SU-DHL-6 (cell line): ENCODE measurements around the gene SETD2.

ENCODE experiments used
- H2AFZ ChIP-seq: fragments of 200-600 bp; sonication (generic); 2 replicates; pipeline ENCODE4 v1.6.1; 2014; ENCODE audit warnings: low read depth, mild to moderate bottlenecking, moderate library complexity, mixed read lengths, antibody characterized with exemption, low read length; ENCODE audit not compliant: severe bottlenecking
- H3F3A ChIP-seq: fragments of 200-600 bp; shearing (Covaris generic); 2 replicates; pipeline ENCODE4 v1.6.0; 2016; ENCODE audit warnings: antibody characterized with exemption, mild to moderate bottlenecking; ENCODE audit not compliant: insufficient read depth
- H3K27ac ChIP-seq: fragments of 200-600 bp; sonication (generic); 2 replicates; pipeline ENCODE4 v1.5.1; 2016; ENCODE audit warnings: low read depth, mild to moderate bottlenecking, low read length, moderate library complexity, mixed read lengths
- H3K27me3 ChIP-seq: fragments of 200-600 bp; sonication (generic), shearing (Covaris generic); 2 replicates; pipeline ENCODE4 v1.6.0; 2014; ENCODE audit warnings: mild to moderate bottlenecking, low read length
- H3K36me3 ChIP-seq: fragments of 200-600 bp; sonication (generic); 2 replicates; pipeline ENCODE4 v1.6.1; 2014; ENCODE audit warnings: mild to moderate bottlenecking, low read length, mixed read lengths
- H3K4me2 ChIP-seq: fragments of 300-600, 200-600 bp; shearing (Covaris generic), sonication (generic); 2 replicates; pipeline ENCODE4 v1.6.0; 2014; ENCODE audit warnings: low read length, low read depth, mild to moderate bottlenecking; ENCODE audit not compliant: poor library complexity, severe bottlenecking
- H3K4me3 ChIP-seq: fragments of 200-600 bp; sonication (generic); 2 replicates; pipeline ENCODE4 v1.5.1; 2014; ENCODE audit warnings: antibody characterized with exemption, low read length, mild to moderate bottlenecking, mixed read lengths; ENCODE audit not compliant: insufficient read depth, poor library complexity, severe bottlenecking
- H3K79me2 ChIP-seq: fragments of 200-600 bp; sonication (generic); 2 replicates; pipeline ENCODE4 v1.6.1; 2014; ENCODE audit warnings: mild to moderate bottlenecking, low read length, moderate library complexity; ENCODE audit not compliant: insufficient read depth
- H3K9ac ChIP-seq: fragments of 200-600 bp; sonication (generic); 2 replicates; pipeline ENCODE4 v1.7.0; 2014; ENCODE audit warnings: mild to moderate bottlenecking, low read length
- H3K9me2 ChIP-seq: fragments of 200-600 bp; sonication (generic); replicated peaks from 2 replicates; pipeline ENCODE4 v1.6.1; 2014; ENCODE audit warnings: low read length; ENCODE audit not compliant: insufficient read depth
- H3K9me3 ChIP-seq: fragments of 200-600 bp; sonication (generic); 2 replicates; pipeline ENCODE4 v1.6.1; 2014; ENCODE audit warnings: low read length, mixed read lengths; ENCODE audit not compliant: insufficient read depth
- H4K20me1 ChIP-seq: fragments of 200-600 bp; sonication (generic); 2 replicates; pipeline ENCODE4 v1.6.1; 2014; ENCODE audit warnings: low read depth, mild to moderate bottlenecking, antibody characterized with exemption, low read length, moderate library complexity, mixed read lengths
- EZH2phosphoT487 ChIP-seq: fragments of 200-600 bp; sonication (generic), shearing (Covaris generic); conservative IDR thresholded peaks from 2 replicates; pipeline ENCODE4 v1.6.1; 2018; ENCODE audit warnings: mild to moderate bottlenecking, antibody characterized with exemption, low read length, moderate library complexity, mixed read lengths
- TF ChIP-seq, protein P1 (sequence below): fragments of 200-600 bp; sonication (generic); IDR thresholded peaks from one replicate; pipeline ENCODE4 v1.5.1; 2017; ENCODE audit warnings: antibody characterized with exemption, mild to moderate bottlenecking, low read length, moderate library complexity; ENCODE audit not compliant: insufficient read depth, poor library complexity, severe bottlenecking

SETD2 gene

DNA sequence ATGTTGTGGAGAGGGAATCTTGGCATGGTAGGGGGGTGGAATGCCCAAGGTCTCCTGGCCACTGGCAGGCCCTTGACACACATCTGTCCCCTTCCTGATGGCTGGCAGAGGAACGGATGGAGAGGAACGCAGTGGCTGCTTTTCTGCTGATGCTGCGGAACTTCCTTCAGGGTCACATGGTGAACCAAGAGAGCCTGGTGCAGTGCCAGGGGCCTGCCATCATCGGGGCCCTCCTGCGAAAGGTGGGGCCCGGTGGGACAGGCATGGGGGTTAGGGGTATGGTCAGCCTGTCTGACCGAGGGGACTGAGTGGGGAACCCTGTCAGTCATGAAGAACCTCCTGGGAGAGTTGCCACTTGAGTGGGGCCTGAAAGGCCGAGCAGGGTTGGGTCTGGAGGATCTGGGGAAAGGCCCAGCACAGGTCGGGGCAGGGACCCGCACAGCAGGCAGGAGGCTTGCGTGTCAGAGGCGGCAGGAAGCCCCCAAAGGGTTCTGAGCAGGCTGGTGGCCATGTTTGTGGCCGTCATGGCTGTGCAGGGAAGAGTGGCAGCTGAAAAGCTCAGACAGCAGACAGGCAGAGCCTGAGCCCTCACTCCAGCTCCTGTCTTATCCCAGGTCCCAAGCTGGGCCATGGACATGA is 166.3 kb downstream of the SETD2 start:
- no peak overlapping the region for H3K4me2 ChIP-seq
- no peak overlapping the region for H3K4me3 ChIP-seq
- no peaks in the 10 kb centered on the region for H3K9me3 ChIP-seq
- H4K20me1 ChIP-seq, result no peaks in the 10 kb centered on the region
- H3K27me3 ChIP-seq, result no peaks in the 10 kb centered on the region
- no peaks in the 10 kb centered on the region for H3K79me2 ChIP-seq
- no peaks in the 10 kb centered on the region for H3F3A ChIP-seq
- H2AFZ ChIP-seq, result no peak overlapping the region
- no peak overlapping the region for H3K9ac ChIP-seq
- no peaks in the 10 kb centered on the region for H3K36me3 ChIP-seq
- TF ChIP-seq, protein P1, sequence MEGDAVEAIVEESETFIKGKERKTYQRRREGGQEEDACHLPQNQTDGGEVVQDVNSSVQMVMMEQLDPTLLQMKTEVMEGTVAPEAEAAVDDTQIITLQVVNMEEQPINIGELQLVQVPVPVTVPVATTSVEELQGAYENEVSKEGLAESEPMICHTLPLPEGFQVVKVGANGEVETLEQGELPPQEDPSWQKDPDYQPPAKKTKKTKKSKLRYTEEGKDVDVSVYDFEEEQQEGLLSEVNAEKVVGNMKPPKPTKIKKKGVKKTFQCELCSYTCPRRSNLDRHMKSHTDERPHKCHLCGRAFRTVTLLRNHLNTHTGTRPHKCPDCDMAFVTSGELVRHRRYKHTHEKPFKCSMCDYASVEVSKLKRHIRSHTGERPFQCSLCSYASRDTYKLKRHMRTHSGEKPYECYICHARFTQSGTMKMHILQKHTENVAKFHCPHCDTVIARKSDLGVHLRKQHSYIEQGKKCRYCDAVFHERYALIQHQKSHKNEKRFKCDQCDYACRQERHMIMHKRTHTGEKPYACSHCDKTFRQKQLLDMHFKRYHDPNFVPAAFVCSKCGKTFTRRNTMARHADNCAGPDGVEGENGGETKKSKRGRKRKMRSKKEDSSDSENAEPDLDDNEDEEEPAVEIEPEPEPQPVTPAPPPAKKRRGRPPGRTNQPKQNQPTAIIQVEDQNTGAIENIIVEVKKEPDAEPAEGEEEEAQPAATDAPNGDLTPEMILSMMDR, result no peak
- no peak for TF ChIP-seq EZH2phosphoT487
- H3K27ac ChIP-seq, result no peak overlapping the region
- H3K9me2 ChIP-seq, result no peaks in the 10 kb centered on the region

DNA sequence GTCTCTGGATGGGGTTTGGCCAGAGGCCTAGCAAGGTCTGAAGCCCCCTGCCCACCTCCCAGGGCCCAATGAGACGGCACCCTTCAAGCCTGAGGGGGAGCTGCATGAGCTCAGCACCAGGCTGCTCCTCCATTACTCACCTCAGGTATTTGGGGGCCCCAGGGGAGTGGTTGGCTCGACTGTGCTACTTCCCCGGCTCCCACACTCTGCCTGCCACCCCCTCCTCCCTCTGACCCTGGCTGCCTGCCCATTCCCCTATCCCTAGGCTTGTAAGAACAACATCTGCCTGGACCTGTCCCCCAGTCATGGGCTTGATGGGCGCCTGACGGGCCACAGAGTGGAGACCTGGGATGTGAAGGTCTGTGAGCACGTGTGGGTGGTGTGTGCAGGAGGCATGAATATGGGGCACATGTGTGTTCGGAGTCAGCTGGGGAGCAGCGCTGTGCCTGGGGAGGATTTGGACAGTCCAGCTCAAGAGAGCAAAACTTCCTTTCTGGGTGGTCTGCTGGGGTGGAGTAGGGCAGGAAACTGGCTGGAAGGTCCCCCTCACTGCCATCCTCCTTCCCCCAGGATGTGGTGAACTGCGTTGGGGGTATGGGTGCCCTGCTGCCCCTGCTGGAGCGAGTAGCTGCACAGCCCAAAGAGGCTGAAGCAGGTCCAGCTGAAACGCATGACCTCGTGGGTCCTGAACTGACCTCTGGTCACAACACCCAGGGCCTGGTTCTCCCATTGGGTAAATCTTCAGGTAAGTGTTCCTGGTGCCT is 167.0 kb downstream of the SETD2 start:
- Histone ChIP-seq H3K9me3 (no peaks in the 10 kb centered on the region), H3K27me3 (no peaks in the 10 kb centered on the region), H3K27ac (no peak overlapping the region), H3K79me2 (no peaks in the 10 kb centered on the region), H2AFZ (no peak overlapping the region), H3K9ac (no peak overlapping the region), H3K9me2 (no peaks in the 10 kb centered on the region), H3K4me2 (no peak overlapping the region), H4K20me1 (no peaks in the 10 kb centered on the region), H3K36me3 (no peaks in the 10 kb centered on the region), H3K4me3 (no peak overlapping the region), H3F3A (no peaks in the 10 kb centered on the region)
- TF ChIP-seq, protein P1, result no peak
- no peak for TF ChIP-seq EZH2phosphoT487

DNA sequence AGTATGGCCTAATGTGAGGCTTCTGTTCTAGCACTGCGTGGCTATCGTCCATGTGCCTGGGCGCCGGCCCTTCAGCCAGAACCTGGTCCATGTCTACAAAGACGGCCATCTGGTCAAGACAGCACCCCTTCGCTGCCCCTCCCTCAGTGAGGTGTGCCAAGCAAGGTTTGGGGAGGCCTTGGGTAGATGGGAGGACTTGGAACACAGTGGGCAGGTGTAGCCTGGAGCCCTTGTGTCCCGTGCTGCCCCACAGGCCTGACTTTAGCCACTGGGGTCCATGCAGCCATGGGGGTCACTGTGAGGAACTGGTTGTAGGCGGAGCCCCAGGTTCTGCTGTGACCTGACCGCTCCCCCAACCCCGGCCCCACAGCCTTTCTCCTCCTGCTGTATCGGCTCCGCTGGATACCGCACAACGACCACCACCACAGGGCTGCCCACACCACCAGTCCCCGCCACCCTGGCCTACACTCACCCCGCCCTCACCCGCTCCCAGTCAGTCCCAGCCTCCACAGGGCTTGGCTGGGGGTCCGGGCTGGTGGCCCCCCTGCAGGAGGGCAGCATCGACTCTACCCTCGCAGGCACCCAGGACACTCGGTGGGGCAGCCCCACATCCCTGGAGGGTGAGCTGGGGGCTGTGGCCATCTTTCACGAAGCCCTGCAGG is 167.9 kb downstream of the SETD2 start:
- no peaks in the 10 kb centered on the region for H3K9me3 ChIP-seq
- no peak overlapping the region for H3K9ac ChIP-seq
- no peaks in the 10 kb centered on the region for H3K9me2 ChIP-seq
- H3K27ac ChIP-seq, result no peak overlapping the region
- no peak overlapping the region for H3K4me3 ChIP-seq
- no peaks in the 10 kb centered on the region for H3K36me3 ChIP-seq
- no peaks in the 10 kb centered on the region for H4K20me1 ChIP-seq
- H2AFZ ChIP-seq, result no peak overlapping the region
- H3K79me2 ChIP-seq, result no peaks in the 10 kb centered on the region
- no peak for TF ChIP-seq EZH2phosphoT487
- TF ChIP-seq, protein P1, result no peak
- no peaks in the 10 kb centered on the region for H3F3A ChIP-seq
- no peaks in the 10 kb centered on the region for H3K27me3 ChIP-seq
- H3K4me2 ChIP-seq, result no peak overlapping the region
